Islet precursor cell (in vitro differentiated cells): ENCODE results near the gene SLC18A3.
A peak's percentile ranks its signal among the peaks of the same experiment; 100 is the strongest.

Experiments
- DNase-seq: peaks from one replicate; pipeline ENCODE4 v3.0.0-alpha.2; 2018

The SLC18A3 gene

GRCh38 chr10:49596836-49597235 lies 13.3 kb upstream of the SLC18A3 start:
- no peak for DNase-seq

- DNase-seq = no peak
Measured at GRCh38 chr10:49597426-49598163, 12.5 kb upstream of the SLC18A3 start.

GRCh38 chr10:49598164-49598856 lies 11.8 kb upstream of the SLC18A3 start:
- DNase-seq = no peak

- peak; percentile 87 for DNase-seq
Measured at GRCh38 chr10:49598986-49599385, 11.1 kb upstream of the SLC18A3 start.

- DNase-seq = peak; percentile 48
Measured at GRCh38 chr10:49599546-49599945, 10.6 kb upstream of the SLC18A3 start.

GRCh38 chr10:49600046-49600445 lies 10.1 kb upstream of the SLC18A3 start:
- peak; percentile 46 for DNase-seq

GRCh38 chr10:49600781-49601400 lies 9.2 kb upstream of the SLC18A3 start:
- peak; percentile 80 for DNase-seq

GRCh38 chr10:49601857-49602256 lies 8.3 kb upstream of the SLC18A3 start:
- DNase-seq = peak; percentile 81

- DNase-seq = peak; percentile 35
Measured at GRCh38 chr10:49602380-49603023, 7.6 kb upstream of the SLC18A3 start.

- peak; percentile 38 for DNase-seq
Measured at GRCh38 chr10:49605216-49605938, 4.7 kb upstream of the SLC18A3 start.

GRCh38 chr10:49605939-49606509 lies 4.1 kb upstream of the SLC18A3 start:
- peak; percentile 33 for DNase-seq

- DNase-seq = peak; percentile 95
Measured at GRCh38 chr10:49606981-49607535, 3.1 kb upstream of the SLC18A3 start.

GRCh38 chr10:49608166-49609005 lies 1.7 kb upstream of the SLC18A3 start:
- peak; percentile 40 for DNase-seq

GRCh38 chr10:49609006-49609282 lies 1.2 kb upstream of the SLC18A3 start:
- DNase-seq = peak; percentile 55

GRCh38 chr10:49609283-49610113 lies 612 bp upstream of the SLC18A3 start:
- DNase-seq = no peak

- DNase-seq = peak; percentile 38
Measured at GRCh38 chr10:49610458-49611165, 502 bp downstream of the SLC18A3 start.

- DNase-seq = peak; percentile 58
Measured at GRCh38 chr10:49611166-49611815, 1.2 kb downstream of the SLC18A3 start.

GRCh38 chr10:49611816-49612512 lies 1.9 kb downstream of the SLC18A3 start:
- peak; percentile 45 for DNase-seq
